Left kidney (tissue), 2 donors: Measurements from ENCODE around the gene DTWD1. TPM values are rescaled to one million over a fixed set of nuclear protein-coding genes. Genes with fewer than 3 reads are reported as not detected.
"Not testable (repeated sequence)": the region's sequence is repeated elsewhere in the genome, so short reads cannot be mapped to it uniquely, and the experiment has no call there.

Source experiments
- DNase-seq: peaks from one replicate; pipeline ENCODE4 v3.0.0-alpha.2; 2013
- polyA plus RNA-seq: library from polyadenylated mRNA; unstranded; fragments of 120-200 nt; gene quantifications from one replicate; pipeline ENCODE4 v1.2.1, GENCODE V29; 2013; ENCODE audit not compliant: insufficient read length

Gene DTWD1
- polyA plus RNA-seq, 1 donor = 49.0 TPM

- DNase-seq = no peak
These were observed 23.5 kb downstream of the DTWD1 start for GRCh38 chr15:49644364-49644794.

- no peak for DNase-seq
These were observed 24.4 kb downstream of the DTWD1 start for GRCh38 chr15:49645277-49645676.

GRCh38 chr15:49645941-49646340 is 25.1 kb downstream of the DTWD1 start:
- DNase-seq = peak; percentile 59

GRCh38 chr15:49646891-49647290 is 26.0 kb downstream of the DTWD1 start:
- DNase-seq = no peak

- no peak for DNase-seq
These were observed 29.1 kb downstream of the DTWD1 start for GRCh38 chr15:49649987-49650386.

GRCh38 chr15:49650676-49651075 is 29.8 kb downstream of the DTWD1 start:
- DNase-seq = no peak

- DNase-seq = no peak
These were observed 32.1 kb downstream of the DTWD1 start for GRCh38 chr15:49652922-49653321.

- no peak for DNase-seq
These were observed 35.9 kb downstream of the DTWD1 start for GRCh38 chr15:49656734-49657133.

- no peak for DNase-seq
These were observed 43.9 kb downstream of the DTWD1 start for GRCh38 chr15:49664716-49665115.

- DNase-seq = not testable (repeated sequence)
These were observed 45.6 kb downstream of the DTWD1 start for GRCh38 chr15:49666486-49666885.

GRCh38 chr15:49669288-49669687 is 48.4 kb downstream of the DTWD1 start:
- DNase-seq = no peak

- DNase-seq = no peak
These were observed 53.0 kb downstream of the DTWD1 start for GRCh38 chr15:49673861-49674260.

GRCh38 chr15:49674370-49674769 is 53.5 kb downstream of the DTWD1 start:
- no peak for DNase-seq

- DNase-seq = no peak
These were observed 54.2 kb downstream of the DTWD1 start for GRCh38 chr15:49675041-49675440.

- no peak for DNase-seq
These were observed 57.8 kb downstream of the DTWD1 start for GRCh38 chr15:49678655-49679054.

GRCh38 chr15:49686599-49686998 is 65.8 kb downstream of the DTWD1 start:
- DNase-seq = no peak

GRCh38 chr15:49688135-49688790 is 67.4 kb downstream of the DTWD1 start:
- DNase-seq = no peak

- DNase-seq = no peak
These were observed 71.8 kb downstream of the DTWD1 start for GRCh38 chr15:49692514-49693090.

- no peak for DNase-seq
These were observed 72.7 kb downstream of the DTWD1 start for GRCh38 chr15:49693498-49693897.

GRCh38 chr15:49696433-49696832 is 75.6 kb downstream of the DTWD1 start:
- no peak for DNase-seq

GRCh38 chr15:49697121-49697520 is 76.3 kb downstream of the DTWD1 start:
- no peak for DNase-seq

GRCh38 chr15:49702982-49703381 is 82.1 kb downstream of the DTWD1 start:
- DNase-seq = not testable (repeated sequence)
